HG02763 (cell line): ENCODE measurements around the gene TNFSF12.

Experiments used
- ATAC-seq: cut with Tn5 transposase; IDR thresholded peaks from one replicate; pipeline ENCODE4 v1.9.1; 2021; ENCODE audit warnings: mild to moderate bottlenecking, moderate library complexity; ENCODE audit not compliant: unreplicated experiment

TNFSF12 gene

GRCh38 chr17:7541074-7541621 lies 7.7 kb upstream of the TNFSF12 start:
- ATAC-seq: no peak

- ATAC-seq: no peak
These were observed 3.9 kb upstream of the TNFSF12 start for GRCh38 chr17:7544911-7545310.

GRCh38 chr17:7549401-7550055 lies 670 bp downstream of the TNFSF12 start:
- no peak for ATAC-seq

DNA sequence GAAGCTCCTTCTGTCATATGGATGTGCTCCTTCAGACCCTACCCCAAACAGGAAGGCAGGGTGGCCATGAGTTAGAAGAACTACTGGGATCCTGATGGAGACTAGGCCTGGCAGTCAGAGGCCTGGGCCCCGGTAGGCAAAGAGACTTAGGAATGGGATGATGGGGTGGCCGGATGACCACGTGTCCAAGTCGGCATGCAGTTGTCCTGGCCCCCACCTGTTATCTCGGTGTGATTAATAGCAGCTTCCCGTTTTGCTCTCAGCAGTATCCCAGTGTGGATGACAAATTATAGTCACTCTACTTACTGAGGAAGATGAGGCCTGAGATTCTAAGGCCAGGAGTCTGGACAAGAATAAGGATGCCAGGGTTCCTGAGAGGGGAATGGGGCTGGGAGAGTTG lies 1.5 kb downstream of the TNFSF12 start:
- no peak for ATAC-seq

- no peak for ATAC-seq
These were observed 2.5 kb downstream of the TNFSF12 start for GRCh38 chr17:7551396-7551795.

DNA sequence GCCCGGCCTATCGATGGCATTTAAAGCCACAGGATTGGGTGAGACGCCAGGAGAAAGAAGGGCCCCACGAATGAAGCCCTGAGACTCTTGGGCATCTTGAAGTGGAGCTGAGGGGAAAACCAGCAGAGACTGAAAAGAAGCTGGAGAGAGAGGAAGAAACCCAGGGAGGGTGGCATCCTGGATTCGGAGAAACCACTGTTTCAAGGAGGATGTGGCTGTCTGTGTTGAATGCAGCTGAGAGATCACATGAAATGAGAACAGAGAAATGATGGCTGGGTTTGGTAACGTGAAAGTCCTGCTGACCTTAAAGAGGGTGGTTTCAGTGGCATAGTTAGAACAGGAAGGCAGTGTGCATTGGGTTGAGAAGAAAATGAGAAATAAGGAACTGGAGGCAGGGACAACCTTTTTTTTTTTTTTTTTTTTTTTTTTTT lies 3.8 kb downstream of the TNFSF12 start:
- ATAC-seq: peak; percentile 64

DNA sequence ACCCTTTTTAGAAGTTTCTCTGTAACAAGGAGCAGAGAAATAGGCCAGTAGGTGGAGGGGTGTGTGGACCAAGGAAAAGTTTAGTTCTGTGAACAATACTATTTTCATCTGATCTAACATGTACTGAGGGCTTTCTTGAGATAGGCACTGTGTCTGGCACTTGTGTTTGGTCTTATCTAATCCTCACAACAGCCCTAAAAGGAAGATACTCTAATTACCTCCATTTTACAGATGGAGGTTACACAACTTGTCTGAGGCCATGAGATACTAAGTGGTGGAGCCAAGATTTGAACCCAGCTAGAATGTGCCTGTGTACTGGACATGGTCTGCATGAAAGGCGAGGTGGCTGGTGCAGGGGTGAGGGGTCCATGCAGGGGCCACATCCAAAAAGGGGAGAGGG lies 4.5 kb downstream of the TNFSF12 start:
- no peak for ATAC-seq

DNA sequence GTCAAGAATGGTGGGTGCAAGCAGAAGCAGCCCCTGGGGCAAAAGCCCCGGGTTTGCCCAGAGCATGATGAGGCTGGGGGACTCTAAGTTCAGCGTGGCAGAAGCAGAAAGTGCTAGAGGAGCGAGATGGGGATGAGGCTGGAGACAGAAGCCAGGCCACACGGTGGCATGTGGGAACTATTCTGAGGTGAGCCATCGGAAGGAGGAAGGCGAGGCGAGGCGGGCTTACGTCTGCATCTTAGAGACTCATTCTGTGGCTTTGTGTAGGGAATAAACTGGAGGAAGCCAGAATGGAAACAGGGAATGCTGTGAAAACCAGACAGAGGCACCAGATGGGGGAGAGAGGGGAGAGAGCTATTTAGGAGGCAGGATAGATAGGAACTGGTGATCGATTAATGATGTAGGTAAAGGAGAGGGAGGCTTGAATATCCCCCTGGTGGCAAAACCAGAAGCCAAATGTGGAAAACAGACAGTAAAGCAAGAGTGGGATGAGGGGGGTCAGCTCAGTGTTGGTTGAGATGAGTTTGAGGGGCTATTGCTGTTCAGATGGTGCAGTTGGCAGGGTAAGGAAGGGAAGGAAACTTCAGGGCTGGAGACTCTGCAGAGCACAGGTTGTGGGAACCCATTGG lies 6.6 kb downstream of the TNFSF12 start:
- no peak for ATAC-seq

DNA sequence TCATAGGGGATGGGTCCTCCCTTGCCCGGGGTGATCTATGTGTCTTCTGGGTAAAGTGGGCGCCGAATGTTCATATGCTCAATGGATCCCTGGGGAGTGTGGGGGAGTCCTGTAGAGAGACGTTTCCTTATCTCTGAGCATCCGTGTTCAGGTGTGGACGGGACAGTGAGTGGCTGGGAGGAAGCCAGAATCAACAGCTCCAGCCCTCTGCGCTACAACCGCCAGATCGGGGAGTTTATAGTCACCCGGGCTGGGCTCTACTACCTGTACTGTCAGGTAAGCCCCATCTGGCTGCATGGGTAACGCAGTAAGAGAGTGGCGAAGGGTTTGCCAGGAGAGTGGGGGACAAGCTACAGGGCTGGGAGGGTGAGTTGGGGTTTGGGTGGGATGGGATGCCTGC lies 7.8 kb downstream of the TNFSF12 start:
- ATAC-seq: no peak

- ATAC-seq: no peak
These were observed 8.4 kb downstream of the TNFSF12 start for GRCh38 chr17:7557147-7557764.

- ATAC-seq: no peak
These were observed 9.1 kb downstream of the TNFSF12 start for GRCh38 chr17:7557775-7558543.

DNA sequence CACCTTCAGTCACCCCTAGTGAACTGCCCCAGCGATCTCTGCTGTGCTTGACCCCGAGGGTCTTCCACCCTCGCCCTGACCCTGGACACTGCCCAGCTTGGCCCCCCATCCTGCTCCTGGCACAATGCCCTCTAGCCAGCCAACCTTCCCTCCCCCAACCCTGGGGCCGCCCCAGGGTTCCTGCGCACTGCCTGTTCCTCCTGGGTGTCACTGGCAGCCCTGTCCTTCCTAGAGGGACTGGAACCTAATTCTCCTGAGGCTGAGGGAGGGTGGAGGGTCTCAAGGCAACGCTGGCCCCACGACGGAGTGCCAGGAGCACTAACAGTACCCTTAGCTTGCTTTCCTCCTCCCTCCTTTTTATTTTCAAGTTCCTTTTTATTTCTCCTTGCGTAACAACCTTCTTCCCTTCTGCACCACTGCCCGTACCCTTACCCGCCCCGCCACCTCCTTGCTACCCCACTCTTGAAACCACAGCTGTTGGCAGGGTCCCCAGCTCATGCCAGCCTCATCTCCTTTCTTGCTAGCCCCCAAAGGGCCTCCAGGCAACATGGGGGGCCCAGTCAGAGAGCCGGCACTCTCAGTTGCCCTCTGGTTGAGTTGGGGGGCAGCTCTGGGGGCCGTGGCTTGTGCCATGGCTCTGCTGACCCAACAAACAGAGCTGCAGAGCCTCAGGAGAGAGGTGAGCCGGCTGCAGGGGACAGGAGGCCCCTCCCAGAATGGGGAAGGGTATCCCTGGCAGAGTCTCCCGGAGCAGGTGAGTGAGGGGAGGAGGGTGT lies 9.9 kb downstream of the TNFSF12 start, which contains the start of gene TNFSF13:
TNFSF13 (plus strand) TSS at position 207 of the 776 bp plus-strand sequence; CDS start at position 497, 290 bp downstream.
- no peak for ATAC-seq

DNA sequence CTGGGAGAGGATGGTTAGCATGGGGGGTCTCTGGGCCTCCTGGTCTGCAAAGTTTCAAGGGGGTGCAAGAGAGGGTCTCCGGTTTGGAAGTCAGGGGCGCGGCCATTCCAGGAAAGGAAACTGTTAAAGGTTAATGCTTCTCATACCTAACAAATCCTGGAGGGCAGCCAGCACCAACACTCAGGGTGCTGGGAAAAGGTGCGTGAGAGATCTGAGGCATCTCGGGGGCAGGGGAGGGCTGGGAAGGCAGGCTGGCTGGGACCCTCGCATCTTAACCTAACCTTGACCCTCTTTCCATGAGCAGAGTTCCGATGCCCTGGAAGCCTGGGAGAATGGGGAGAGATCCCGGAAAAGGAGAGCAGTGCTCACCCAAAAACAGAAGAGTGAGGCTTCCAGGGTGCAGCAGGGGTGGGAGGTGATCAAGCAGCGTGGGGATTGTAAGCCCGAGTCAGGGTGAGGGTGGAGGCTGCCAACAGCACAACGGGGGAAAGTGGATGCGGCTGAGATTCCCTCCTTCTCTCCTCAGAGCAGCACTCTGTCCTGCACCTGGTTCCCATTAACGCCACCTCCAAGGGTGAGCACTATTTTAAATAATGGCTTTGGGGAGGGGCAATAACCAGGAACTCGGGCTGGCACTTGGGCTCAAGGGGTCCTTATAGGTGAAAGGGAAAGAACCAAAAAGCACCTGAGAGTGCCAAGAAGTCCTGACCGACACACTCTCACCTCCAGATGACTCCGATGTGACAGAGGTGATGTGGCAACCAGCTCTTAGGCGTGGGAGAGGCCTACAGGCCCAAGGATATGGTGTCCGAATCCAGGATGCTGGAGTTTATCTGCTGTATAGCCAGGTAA lies 10.7 kb downstream of the TNFSF12 start:
- no peak for ATAC-seq

DNA sequence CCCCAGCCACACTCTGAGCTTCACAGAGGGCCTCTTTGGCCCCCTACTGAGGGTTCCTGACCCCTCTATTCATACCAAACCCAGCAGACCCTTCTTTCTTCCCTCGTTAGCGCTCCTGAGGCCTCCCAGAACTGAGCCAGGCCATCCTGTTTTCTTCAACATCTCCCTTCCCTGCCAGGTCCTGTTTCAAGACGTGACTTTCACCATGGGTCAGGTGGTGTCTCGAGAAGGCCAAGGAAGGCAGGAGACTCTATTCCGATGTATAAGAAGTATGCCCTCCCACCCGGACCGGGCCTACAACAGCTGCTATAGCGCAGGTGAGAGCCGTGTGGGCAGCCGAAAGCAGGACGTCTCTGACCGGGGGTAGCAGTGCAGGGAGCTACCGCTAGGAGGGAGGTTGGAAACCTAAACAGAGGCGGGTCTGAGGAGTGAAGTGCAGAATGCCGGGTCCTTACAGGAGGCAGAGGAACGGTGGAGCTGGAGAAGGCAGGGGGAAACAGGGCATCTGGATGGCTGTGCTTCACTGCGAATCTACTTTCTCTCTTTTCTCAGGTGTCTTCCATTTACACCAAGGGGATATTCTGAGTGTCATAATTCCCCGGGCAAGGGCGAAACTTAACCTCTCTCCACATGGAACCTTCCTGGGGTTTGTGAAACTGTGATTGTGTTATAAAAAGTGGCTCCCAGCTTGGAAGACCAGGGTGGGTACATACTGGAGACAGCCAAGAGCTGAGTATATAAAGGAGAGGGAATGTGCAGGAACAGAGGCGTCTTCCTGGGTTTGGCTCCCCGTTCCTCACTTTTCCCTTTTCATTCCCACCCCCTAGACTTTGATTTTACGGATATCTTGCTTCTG lies 11.5 kb downstream of the TNFSF12 start:
- no peak for ATAC-seq

- peak; percentile 58 for ATAC-seq
These were observed 12.2 kb downstream of the TNFSF12 start for GRCh38 chr17:7561028-7561575.

GRCh38 chr17:7561589-7562207 lies 12.8 kb downstream of the TNFSF12 start, which contains the start of gene SENP3:
Gene SENP3 (plus strand): TSS chr17:7561919. CDS start chr17:7563077, 1,158 bp downstream.
- peak; percentile 73 for ATAC-seq

- peak; percentile 7 for ATAC-seq
These were observed 13.3 kb downstream of the TNFSF12 start for GRCh38 chr17:7562208-7562605.
